Measurements from ENCODE around the gene AFF3. TPM values are rescaled to one million over a fixed set of nuclear protein-coding genes. Genes with fewer than 3 reads are reported as not detected.

Gene AFF3
- total RNA-seq, 2 donors from 2014 or later = 9.9 to 20.1 TPM

DNA sequence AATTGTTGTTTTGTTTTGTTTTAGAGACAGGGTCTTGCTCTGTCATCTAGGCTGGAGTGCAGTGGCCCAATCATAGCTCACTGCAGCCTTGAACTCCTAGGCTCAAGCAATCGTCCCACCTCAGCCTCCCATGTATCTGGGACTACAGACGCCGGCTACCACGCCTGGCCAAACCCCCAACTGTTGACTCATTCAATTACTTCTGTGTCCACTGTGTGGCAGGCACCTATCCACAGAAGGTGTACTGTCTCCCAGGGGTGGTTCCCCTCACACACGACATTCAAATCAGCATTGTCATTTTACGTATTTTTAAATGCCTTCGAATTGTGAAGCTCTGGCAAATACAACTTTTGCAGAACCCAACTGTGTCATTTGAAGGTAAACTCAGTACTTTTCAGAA is 464.6 kb downstream of the AFF3 start:
- Histone ChIP-seq H3K27me3 (replicated peaks; ENCODE audit: insufficient read depth) (no peaks in the 10 kb centered on the region), H3K27ac (no peak overlapping the region), H3K4me1 (ENCODE audit: control insufficient read depth in 1 of 2, low read depth in 2 of 2) (peaks cover 0 to 26% of the 10 kb centered on the region in 2 donors), H3K36me3 (no peaks in the 10 kb centered on the region), H3K9me3 (no peaks in the 10 kb centered on the region), H3K4me3 (no peak overlapping the region)
- ATAC-seq (ENCODE audit: insufficient number of reproducible peaks, low FRiP score, low read depth) (no peak), DNase-seq (ENCODE audit: low spot score) (no peak)
- TF ChIP-seq, protein P1, sequence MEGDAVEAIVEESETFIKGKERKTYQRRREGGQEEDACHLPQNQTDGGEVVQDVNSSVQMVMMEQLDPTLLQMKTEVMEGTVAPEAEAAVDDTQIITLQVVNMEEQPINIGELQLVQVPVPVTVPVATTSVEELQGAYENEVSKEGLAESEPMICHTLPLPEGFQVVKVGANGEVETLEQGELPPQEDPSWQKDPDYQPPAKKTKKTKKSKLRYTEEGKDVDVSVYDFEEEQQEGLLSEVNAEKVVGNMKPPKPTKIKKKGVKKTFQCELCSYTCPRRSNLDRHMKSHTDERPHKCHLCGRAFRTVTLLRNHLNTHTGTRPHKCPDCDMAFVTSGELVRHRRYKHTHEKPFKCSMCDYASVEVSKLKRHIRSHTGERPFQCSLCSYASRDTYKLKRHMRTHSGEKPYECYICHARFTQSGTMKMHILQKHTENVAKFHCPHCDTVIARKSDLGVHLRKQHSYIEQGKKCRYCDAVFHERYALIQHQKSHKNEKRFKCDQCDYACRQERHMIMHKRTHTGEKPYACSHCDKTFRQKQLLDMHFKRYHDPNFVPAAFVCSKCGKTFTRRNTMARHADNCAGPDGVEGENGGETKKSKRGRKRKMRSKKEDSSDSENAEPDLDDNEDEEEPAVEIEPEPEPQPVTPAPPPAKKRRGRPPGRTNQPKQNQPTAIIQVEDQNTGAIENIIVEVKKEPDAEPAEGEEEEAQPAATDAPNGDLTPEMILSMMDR (IDR thresholded peaks at IDR 0.05) = no peak

DNA sequence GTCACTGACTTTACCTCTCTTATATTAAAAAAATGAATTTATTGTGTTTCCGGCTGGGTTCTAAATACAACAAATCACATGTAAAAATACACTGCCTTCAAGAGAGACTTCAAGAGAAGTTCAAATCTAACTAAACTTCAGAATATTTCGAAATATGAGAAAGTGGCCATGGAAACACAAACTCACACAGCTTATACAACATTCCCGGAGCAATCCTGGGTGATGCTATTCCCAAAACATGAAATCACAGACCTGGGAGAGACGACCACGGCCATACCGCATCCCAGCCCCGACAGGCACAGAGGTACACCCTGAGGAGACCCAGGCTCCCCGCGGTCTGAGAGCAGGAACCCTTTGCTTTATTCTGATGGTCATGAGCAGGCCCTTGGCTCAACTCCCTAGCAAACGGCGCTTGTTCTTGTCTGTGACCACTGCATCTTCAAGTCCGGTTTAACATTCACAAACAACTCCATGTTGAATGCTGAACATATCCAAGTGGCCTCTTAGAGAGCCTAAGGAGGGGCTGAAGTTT is 467.2 kb downstream of the AFF3 start:
- DNase-seq (ENCODE audit: low spot score) (no peak), ATAC-seq (ENCODE audit: insufficient number of reproducible peaks, low FRiP score, low read depth) (no peak)
- peaks cover 6 to 31% of the 10 kb centered on the region in 2 donors for H3K4me1 ChIP-seq (ENCODE audit: control insufficient read depth in 1 of 2, low read depth in 2 of 2)

DNA sequence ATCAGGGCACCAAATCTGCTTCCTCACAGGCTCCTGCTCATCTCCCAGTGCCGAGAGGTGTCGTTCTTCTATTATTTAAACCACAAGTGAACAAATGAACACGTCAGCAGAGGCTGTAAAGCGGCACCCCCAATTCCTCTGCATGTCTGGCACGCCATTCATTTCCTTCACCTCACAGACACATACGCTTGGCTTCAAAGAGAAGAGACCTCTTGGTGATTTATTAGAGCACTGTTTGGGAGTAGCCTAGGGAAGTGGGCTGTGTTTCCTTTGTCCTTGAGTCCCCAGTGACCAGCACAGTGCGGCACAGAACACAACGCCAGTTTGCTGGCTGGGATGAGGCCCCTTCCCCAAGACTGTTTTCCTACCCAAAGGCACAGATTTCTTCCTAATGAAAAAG is 468.3 kb downstream of the AFF3 start:
- peaks cover 6 to 24% of the 10 kb centered on the region in 2 donors for H3K4me1 ChIP-seq (ENCODE audit: control insufficient read depth in 1 of 2, low read depth in 2 of 2)
- H3K27me3 ChIP-seq (replicated peaks; ENCODE audit: insufficient read depth) = no peaks in the 10 kb centered on the region
- TF ChIP-seq, protein P1 (IDR thresholded peaks at IDR 0.05) = no peak
- no peaks in the 10 kb centered on the region for H3K36me3 ChIP-seq
- ATAC-seq (ENCODE audit: insufficient number of reproducible peaks, low FRiP score, low read depth) (no peak), DNase-seq (ENCODE audit: low spot score) (no peak)
- no peak overlapping the region for H3K27ac ChIP-seq
- H3K9me3 ChIP-seq = no peaks in the 10 kb centered on the region
- no peak overlapping the region for H3K4me3 ChIP-seq

More for the DNA sequence above, 467.2 kb downstream of the AFF3 start:
- Histone ChIP-seq H3K36me3 (no peaks in the 10 kb centered on the region), H3K9me3 (no peaks in the 10 kb centered on the region), H3K4me3 (no peak overlapping the region), H3K27me3 (replicated peaks; ENCODE audit: insufficient read depth) (no peaks in the 10 kb centered on the region), H3K27ac (no peak overlapping the region)
- TF ChIP-seq, protein P1 (IDR thresholded peaks at IDR 0.05) = no peak

DNA sequence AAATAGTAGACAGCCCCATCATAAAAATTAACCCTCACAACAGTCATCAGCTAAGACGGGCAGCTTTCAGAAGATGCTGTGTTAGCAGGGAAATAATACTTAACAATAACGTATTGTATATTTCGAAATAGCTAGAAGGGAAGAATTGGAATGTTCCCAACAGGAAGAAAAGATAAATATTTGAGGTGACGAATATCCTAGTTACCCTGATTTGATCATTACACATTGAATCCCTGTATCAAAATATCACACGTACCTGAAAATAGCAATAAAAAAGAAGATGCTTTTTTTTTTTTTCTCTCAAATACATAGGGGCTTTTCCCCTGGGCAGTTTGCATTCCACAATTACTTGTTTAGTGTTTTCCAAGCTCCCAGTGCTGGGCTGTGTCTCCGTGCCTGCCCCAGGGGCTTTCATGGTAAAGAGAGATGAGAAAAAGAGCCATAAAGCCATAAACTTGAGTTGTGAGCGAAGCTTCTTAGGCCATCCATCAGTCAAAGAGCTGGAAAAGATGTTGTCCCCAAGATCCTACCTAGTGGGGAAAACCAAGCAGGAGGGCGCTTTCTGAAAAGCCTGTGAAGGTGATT is 469.5 kb downstream of the AFF3 start:
- ATAC-seq (ENCODE audit: insufficient number of reproducible peaks, low FRiP score, low read depth) = no peak
- peaks cover 6 to 24% of the 10 kb centered on the region in 2 donors for H3K4me1 ChIP-seq (ENCODE audit: control insufficient read depth in 1 of 2, low read depth in 2 of 2)
- H3K27ac ChIP-seq = no peak overlapping the region
- TF ChIP-seq, protein P1 (IDR thresholded peaks at IDR 0.05) = no peak
- no peaks in the 10 kb centered on the region for H3K9me3 ChIP-seq
- no peak for DNase-seq (ENCODE audit: low spot score)
- no peaks in the 10 kb centered on the region for H3K27me3 ChIP-seq (replicated peaks; ENCODE audit: insufficient read depth)
- no peaks in the 10 kb centered on the region for H3K36me3 ChIP-seq
- no peak overlapping the region for H3K4me3 ChIP-seq

DNA sequence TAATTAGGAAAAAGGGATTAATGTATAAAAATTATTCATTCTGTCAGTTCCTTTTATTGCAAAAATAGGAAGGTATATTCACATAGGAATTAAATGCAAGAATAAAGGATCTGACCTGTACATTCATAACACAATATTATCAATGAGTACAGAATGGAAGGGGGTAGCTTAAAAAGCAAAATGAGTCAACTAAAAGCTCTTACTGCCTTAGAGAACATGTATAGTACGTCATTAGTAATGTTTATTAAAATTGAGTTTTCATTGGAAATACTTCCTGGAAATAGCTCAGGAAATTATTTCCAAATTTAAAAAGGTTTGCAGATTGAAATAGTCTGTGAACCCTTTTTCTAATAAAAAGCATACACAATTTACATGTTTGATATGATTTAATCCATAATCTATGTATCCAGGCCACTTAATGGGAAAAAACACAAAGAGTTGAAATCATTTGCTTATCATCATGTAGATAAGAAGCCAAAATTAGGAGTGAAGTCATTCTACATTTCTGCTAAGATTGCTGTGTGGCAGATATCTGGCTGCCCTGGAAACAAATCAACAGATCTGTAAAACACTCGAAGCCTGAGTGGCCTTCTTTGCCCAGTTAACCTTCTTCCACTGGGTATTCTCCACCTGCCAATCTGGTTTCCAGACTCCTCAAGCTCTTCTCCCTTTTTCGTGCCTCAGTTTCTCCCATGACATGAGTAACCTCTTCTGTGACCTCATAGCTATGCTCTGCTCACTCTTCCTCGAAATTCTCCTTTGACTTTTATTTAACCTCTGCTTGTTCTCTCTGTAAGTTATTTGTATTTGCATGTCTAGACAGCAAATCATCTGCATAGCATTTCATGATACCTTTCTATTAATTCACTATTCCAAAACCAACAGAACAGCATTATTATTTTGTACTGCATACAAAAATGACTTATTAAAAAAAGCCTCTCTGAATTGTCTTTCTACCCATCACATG is 471.3 kb downstream of the AFF3 start:
- Histone ChIP-seq H3K4me3 (no peak overlapping the region), H3K27ac (peak overlapping the region; percentile 30 to 36), H3K36me3 (no peaks in the 10 kb centered on the region), H3K27me3 (replicated peaks; ENCODE audit: insufficient read depth) (no peaks in the 10 kb centered on the region), H3K4me1 (ENCODE audit: control insufficient read depth in 1 of 2, low read depth in 2 of 2) (peaks cover 6 to 27% of the 10 kb centered on the region in 2 donors), H3K9me3 (no peaks in the 10 kb centered on the region)
- ATAC-seq (ENCODE audit: insufficient number of reproducible peaks, low FRiP score, low read depth) = peak; percentile 39
- DNase-seq (ENCODE audit: low spot score) = no peak
- TF ChIP-seq, protein P1 (IDR thresholded peaks at IDR 0.05) = no peak
